H1 (cell line): ENCODE results near the gene DLGAP3. TPM values are rescaled to one million over a fixed set of nuclear protein-coding genes. Genes with fewer than 3 reads are reported as not detected.

ENCODE experiments used
- CTCF ChIA-PET: fragments of 300-600 bp; sonication (Branson Sonifier 250); formaldehyde crosslinking; loops from one replicate; lab custom pipeline; 2021; ENCODE audit not compliant: partially characterized antibody; lab: Charles Lee
- POLR2A ChIA-PET: fragments of 300-600 bp; sonication (Branson Sonifier 250); formaldehyde crosslinking; loops from one replicate; lab custom pipeline; 2021; ENCODE audit warnings: inconsistent platforms; ENCODE audit not compliant: partially characterized antibody; lab: Charles Lee
- DNase-seq, 2 experiments: peaks; one replicate each; pipeline versions ENCODE4 v3.0.0 to v3.0.0-alpha.2; 2010 to 2022; ENCODE audit warnings: low spot score in 2 of 2, low read depth in 1 of 2, mixed read lengths in 1 of 2
- FAIRE-seq: peaks from 2 replicates; lab custom pipeline; 2011; peaks lifted over from hg19 to GRCh38; lab: Jason Lieb, UNC
- H2AFZ ChIP-seq: 2 replicates; pipeline ENCODE4 v1.8.1; 2012; ENCODE audit warnings: low read length, inconsistent platforms
- H2AK5ac ChIP-seq: 2 replicates; pipeline ENCODE4 v1.6.1; 2013; ENCODE audit warnings: low read depth, low read length
- H2BK120ac ChIP-seq: replicated peaks from 2 replicates; pipeline ENCODE3; 2013; ENCODE audit warnings: low read depth, low read length, inconsistent platforms
- H2BK12ac ChIP-seq: 2 replicates; pipeline ENCODE4 v1.6.1; 2013; ENCODE audit warnings: low read depth, low read length
- H2BK15ac ChIP-seq: 2 replicates; pipeline ENCODE4 v1.6.1; 2013; ENCODE audit warnings: low read length
- H2BK20ac ChIP-seq: 2 replicates; pipeline ENCODE4 v1.6.1; 2013; ENCODE audit warnings: low read length
- H2BK5ac ChIP-seq: 2 replicates; pipeline ENCODE4 v1.6.1; 2013; ENCODE audit warnings: low read depth, low read length
- H3K14ac ChIP-seq: 2 replicates; pipeline ENCODE4 v1.6.1; 2013; ENCODE audit warnings: inconsistent platforms; ENCODE audit not compliant: insufficient read length
- H3K18ac ChIP-seq: 2 replicates; pipeline ENCODE4 v1.6.1; 2013; ENCODE audit warnings: low read length; ENCODE audit errors: extremely low read depth
- H3K23ac ChIP-seq: 2 replicates; pipeline ENCODE4 v1.6.1; 2013; ENCODE audit warnings: inconsistent platforms; ENCODE audit not compliant: insufficient read length
- H3K23me2 ChIP-seq: 2 replicates; pipeline ENCODE4 v1.6.1; 2013; ENCODE audit warnings: low read depth, low read length
- H3K27ac ChIP-seq: 2 replicates; pipeline ENCODE4 v1.6.1; 2011; ENCODE audit warnings: low read depth, low read length, inconsistent platforms
- H3K27me3 ChIP-seq, 4 experiments: replicated peaks in 1 of 4; 1 replicate in 1 of 4; 2 replicates in 3 of 4; pipeline versions ENCODE4 v1.6.1 to v1.8.1; 2011 to 2013; ENCODE audit warnings: low read length in 3 of 4, mild to moderate bottlenecking in 3 of 4, inconsistent platforms in 2 of 4, mixed read lengths in 2 of 4, moderate library complexity in 1 of 4; ENCODE audit not compliant: control insufficient read depth in 3 of 4, insufficient read depth in 3 of 4; ENCODE audit errors: extremely low read depth in 1 of 4
- H3K36me3 ChIP-seq, 4 experiments: 2 replicates each; pipeline versions ENCODE4 v1.6.1 to v1.8.1; 2011 to 2013; ENCODE audit warnings: mild to moderate bottlenecking in 4 of 4, low read length in 3 of 4, moderate library complexity in 2 of 4, control low read depth in 1 of 4, inconsistent platforms in 1 of 4; ENCODE audit not compliant: insufficient read depth in 4 of 4, control insufficient read depth in 2 of 4
- H3K4ac ChIP-seq: replicated peaks from 2 replicates; pipeline ENCODE3; 2013; ENCODE audit warnings: low read length, low read depth, mixed read lengths, inconsistent platforms; ENCODE audit not compliant: insufficient read length
- H3K4me1 ChIP-seq, 4 experiments: replicated peaks in 1 of 4; 1 replicate in 1 of 4; 2 replicates in 3 of 4; pipeline versions ENCODE4 v1.6.1 to v1.8.1; 2011 to 2013; ENCODE audit warnings: low read length in 3 of 4, inconsistent platforms in 2 of 4, mixed read lengths in 1 of 4; ENCODE audit not compliant: insufficient read depth in 4 of 4, control insufficient read depth in 3 of 4
- H3K4me2 ChIP-seq, 2 experiments: 2 replicates each; pipeline versions ENCODE4 v1.6.1 to v1.8.1; 2011 to 2013; ENCODE audit warnings: low read depth in 2 of 2, low read length in 2 of 2, control low read depth in 1 of 2, inconsistent platforms in 1 of 2, mild to moderate bottlenecking in 1 of 2; ENCODE audit not compliant: insufficient read depth in 1 of 2
- H3K4me3 ChIP-seq, 4 experiments: fragments of 200-600, 300-600 bp in 1 of 4; sonication (generic), shearing (Covaris generic), sonication (Bioruptor Twin) in 1 of 4; 2 replicates each; pipeline versions ENCODE4 v1.5.1 to v1.8.1; 2011 to 2016; ENCODE audit warnings: low read length in 4 of 4, low read depth in 3 of 4, control low read depth in 2 of 4, inconsistent platforms in 2 of 4, mild to moderate bottlenecking in 2 of 4, mixed read lengths in 1 of 4, moderate library complexity in 1 of 4; ENCODE audit not compliant: insufficient read depth in 2 of 4; ENCODE audit errors: extremely low read depth in 1 of 4
- H3K56ac ChIP-seq: replicated peaks from 2 replicates; pipeline ENCODE3; 2013; ENCODE audit warnings: low read depth, mild to moderate bottlenecking, mixed read lengths, low read length, inconsistent platforms; ENCODE audit not compliant: insufficient read length
- H3K79me1 ChIP-seq: 2 replicates; pipeline ENCODE4 v1.6.1; 2013; ENCODE audit warnings: low read depth, low read length, control low read depth
- H3K79me2 ChIP-seq, 2 experiments: 2 replicates each; pipeline versions ENCODE4 v1.6.1 to v1.8.1; 2012 to 2013; ENCODE audit warnings: low read length in 2 of 2, mild to moderate bottlenecking in 2 of 2, inconsistent platforms in 1 of 2; ENCODE audit not compliant: insufficient read depth in 2 of 2, control insufficient read depth in 1 of 2
- H3K9ac ChIP-seq, 4 experiments: replicated peaks in 1 of 4; 1 replicate in 1 of 4; 2 replicates in 3 of 4; pipeline versions ENCODE4 v1.6.1 to v1.8.1; 2011 to 2013; ENCODE audit warnings: low read depth in 3 of 4, low read length in 3 of 4, control low read depth in 2 of 4, mild to moderate bottlenecking in 2 of 4, moderate library complexity in 2 of 4, inconsistent platforms in 1 of 4; ENCODE audit errors: extremely low read depth in 1 of 4
- H3K9me3 ChIP-seq, 2 experiments: 2 replicates each; pipeline versions ENCODE4 v1.6.1 to v1.8.1; 2012 to 2013; ENCODE audit warnings: mild to moderate bottlenecking in 2 of 2, moderate library complexity in 2 of 2, control low read depth in 1 of 2, inconsistent platforms in 1 of 2, low read depth in 1 of 2, low read length in 1 of 2, mixed read lengths in 1 of 2; ENCODE audit not compliant: insufficient read depth in 2 of 2
- H4K20me1 ChIP-seq, 2 experiments: replicated peaks in 1 of 2; 2 replicates each; pipeline versions ENCODE3 to v1.8.1; 2011 to 2013; ENCODE audit warnings: inconsistent platforms in 2 of 2, low read length in 2 of 2, mild to moderate bottlenecking in 1 of 2; ENCODE audit not compliant: insufficient read depth in 2 of 2, control insufficient read depth in 1 of 2
- H4K5ac ChIP-seq: 2 replicates; pipeline ENCODE4 v1.6.1; 2013; ENCODE audit warnings: low read length, low read depth, mixed read lengths, inconsistent platforms; ENCODE audit not compliant: insufficient read length
- H4K8ac ChIP-seq: 2 replicates; pipeline ENCODE4 v1.8.0; 2013; ENCODE audit warnings: mild to moderate bottlenecking, moderate library complexity, low read length, inconsistent platforms; ENCODE audit not compliant: insufficient read depth; ENCODE audit errors: extremely low read depth
- H4K91ac ChIP-seq: replicated peaks from 2 replicates; pipeline ENCODE3; 2013; ENCODE audit warnings: low read length, mixed read lengths, inconsistent platforms; ENCODE audit not compliant: insufficient read length
- CBX5 ChIP-seq: fragments of 300-800, 300-1000 bp; sonication (generic); IDR thresholded peaks from 2 replicates; pipeline ENCODE4 v1.7.1; 2016; ENCODE audit warnings: antibody characterized with exemption, low read length, low read depth
- RAD21 ChIP-seq, 2 experiments: IDR thresholded peaks in 1 of 2; conservative IDR thresholded peaks in 1 of 2; 2 replicates each; pipeline ENCODE4 v1.6.1; 2011; ENCODE audit warnings: low read depth in 2 of 2, low read length in 2 of 2, improper control_type of control experiment in 1 of 2, inconsistent platforms in 1 of 2, mild to moderate bottlenecking in 1 of 2, moderate library complexity in 1 of 2
- TAF7 ChIP-seq: optimal IDR thresholded peaks from 2 replicates; pipeline ENCODE3; 2011; ENCODE audit warnings: low read depth, mild to moderate bottlenecking, inconsistent platforms, low read length, moderate library complexity, borderline replicate concordance
- ZNF274 ChIP-seq: IDR thresholded peaks from 2 replicates; pipeline ENCODE4 v1.7.0; 2012; ENCODE audit warnings: low read length, borderline replicate concordance; ENCODE audit errors: extremely low read depth
- WGBS, 2 experiments: shearing (Covaris generic) in 1 of 2; methylation state at CpG; one replicate each; pipeline versions ENCODE4 v1.1.6 to v1.1.7; 2013 to 2015; ENCODE audit warnings: low lambda C conversion rate in 2 of 2, mixed read lengths in 2 of 2, inconsistent platforms in 1 of 2, low coverage in 1 of 2, missing lambda C conversion rate in 1 of 2; ENCODE audit not compliant: insufficient replicate concordance in 2 of 2, insufficient coverage in 1 of 2, insufficient read length in 1 of 2; ENCODE audit errors: extremely low coverage in 1 of 2, missing lambda C conversion rate in 1 of 2; 5-methylcytosine and 5-hydroxymethylcytosine counted together
- polyA plus RNA-seq, 7 experiments: library from polyadenylated mRNA; depleted of rRNA in 3 of 7; stranded (reverse) in 5 of 7; unstranded in 2 of 7; fragments of >200 nt in 5 of 7; fragments of 200-250 nt in 2 of 7; gene quantifications; 1 replicate in 5 of 7; 2 replicates in 1 of 7; 4 replicates in 1 of 7; pipeline versions ENCODE4 v1.2.1 to v1.2.3, GENCODE V29; 2011 to 2013; ENCODE audit warnings: missing spikeins in 2 of 7, mixed read lengths in 2 of 7
- total RNA-seq: library from RNA; stranded (reverse); fragmentation: NEBNext Ultra II Directional; extraction: Animal tissue kit (Norgen Biotek cat#: 25700); gene quantifications from 2 replicates; pipeline ENCODE4 v1.2.1, GENCODE V29; 2021
- TF ChIP-seq, protein P1 (sequence below), 3 experiments: IDR thresholded peaks; 1 replicate in 2 of 3; 2 replicates in 1 of 3; pipeline versions ENCODE4 v1.5.1 to v1.6.1; 2011; ENCODE audit warnings: low read length in 3 of 3, mild to moderate bottlenecking in 3 of 3, inconsistent platforms in 2 of 3, low read depth in 1 of 3, moderate library complexity in 1 of 3; ENCODE audit not compliant: insufficient read depth in 1 of 3; ENCODE audit errors: control extremely low read depth in 1 of 3

DLGAP3 gene
- total and polyA plus RNA-seq, 2 of the 8 experiments (the other 6 are each of a cell fraction or from before 2014, with no cell fraction given), result 3.8 to 13.2 TPM

DNA sequence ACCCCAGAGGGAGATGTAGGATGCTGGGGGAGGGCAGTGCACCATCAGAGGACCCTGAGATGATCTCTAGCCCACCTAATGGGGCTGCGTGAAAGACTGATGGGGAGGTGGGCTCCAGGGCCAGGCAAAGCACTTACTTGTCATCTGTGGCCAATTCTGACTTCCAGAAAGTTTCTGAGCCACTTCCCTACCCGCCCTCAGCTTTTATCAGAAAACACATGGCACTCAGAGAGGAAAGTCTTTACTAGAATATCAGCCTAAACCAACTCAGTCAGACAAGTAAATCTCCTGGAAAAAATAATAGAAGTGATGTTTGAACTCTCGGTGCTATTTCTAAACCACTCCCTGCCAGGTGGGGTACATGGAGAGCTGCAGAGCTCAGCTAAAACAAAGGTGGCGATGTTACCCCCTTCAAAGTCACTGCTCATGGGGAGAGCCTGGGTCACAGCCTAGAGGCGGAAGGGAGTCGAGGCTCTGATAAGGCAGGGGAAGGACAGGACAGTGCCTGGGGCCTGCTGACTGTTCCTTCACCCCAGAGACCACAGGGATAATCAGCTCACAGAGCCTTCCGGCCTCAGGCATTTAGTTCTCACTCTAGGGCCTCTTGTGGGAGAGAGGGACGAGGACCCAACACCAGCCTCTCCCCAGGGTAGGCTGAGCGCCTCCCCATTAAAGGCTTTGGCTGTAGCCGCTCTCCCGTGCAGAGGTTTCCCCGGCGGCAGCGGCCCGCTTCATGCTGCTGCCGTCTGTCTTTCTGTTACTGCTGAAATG lies 84.1 kb downstream of the DLGAP3 start:
- FAIRE-seq, result no peak
- no peak overlapping the region for H3K56ac ChIP-seq
- peak overlapping the region; percentile 60; the same call in 1 of the 2 replicates for H2BK12ac ChIP-seq
- peak overlapping the region; percentile 29; the same call in 1 of the 2 replicates for H3K18ac ChIP-seq
- no peak overlapping the region for H3K14ac ChIP-seq
- peak overlapping the region; percentile 49 for H4K91ac ChIP-seq
- POLR2A ChIA-PET, result interaction anchor here (0.6 to 1.4 kb wide), 5 partner anchors 7 to 1152 kb away, joined by 3 to 6 read pairs (median 3); no protein-coding TSS in a partner anchor
- H3K23ac ChIP-seq, result no peak overlapping the region
- peak overlapping the region; percentile 91 for H2BK20ac ChIP-seq
- H3K79me2 ChIP-seq, result no peaks in the 10 kb centered on the region
- TF ChIP-seq CBX5, result no peak
- TF ChIP-seq RAD21 (IDR thresholded peaks at IDR 0.05 in 1 of 2, conservative IDR thresholded peaks at IDR 0.05 in 1 of 2; ENCODE audit: low read depth in 2 of 2, low read length in 2 of 2), result peak in 1 of 2 experiments; percentile 28; a peak in 1 of 4 replicates
- TF ChIP-seq, protein P1, sequence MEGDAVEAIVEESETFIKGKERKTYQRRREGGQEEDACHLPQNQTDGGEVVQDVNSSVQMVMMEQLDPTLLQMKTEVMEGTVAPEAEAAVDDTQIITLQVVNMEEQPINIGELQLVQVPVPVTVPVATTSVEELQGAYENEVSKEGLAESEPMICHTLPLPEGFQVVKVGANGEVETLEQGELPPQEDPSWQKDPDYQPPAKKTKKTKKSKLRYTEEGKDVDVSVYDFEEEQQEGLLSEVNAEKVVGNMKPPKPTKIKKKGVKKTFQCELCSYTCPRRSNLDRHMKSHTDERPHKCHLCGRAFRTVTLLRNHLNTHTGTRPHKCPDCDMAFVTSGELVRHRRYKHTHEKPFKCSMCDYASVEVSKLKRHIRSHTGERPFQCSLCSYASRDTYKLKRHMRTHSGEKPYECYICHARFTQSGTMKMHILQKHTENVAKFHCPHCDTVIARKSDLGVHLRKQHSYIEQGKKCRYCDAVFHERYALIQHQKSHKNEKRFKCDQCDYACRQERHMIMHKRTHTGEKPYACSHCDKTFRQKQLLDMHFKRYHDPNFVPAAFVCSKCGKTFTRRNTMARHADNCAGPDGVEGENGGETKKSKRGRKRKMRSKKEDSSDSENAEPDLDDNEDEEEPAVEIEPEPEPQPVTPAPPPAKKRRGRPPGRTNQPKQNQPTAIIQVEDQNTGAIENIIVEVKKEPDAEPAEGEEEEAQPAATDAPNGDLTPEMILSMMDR (IDR thresholded peaks at IDR 0.05; ENCODE audit: control extremely low read depth in 1 of 3, insufficient read depth in 1 of 3, low read depth in 1 of 3, low read length in 3 of 3), result peak in 2 of 3 experiments; percentile 29 to 51; a peak in 3 of 4 replicates
- no peak for TF ChIP-seq TAF7
- no peak for TF ChIP-seq ZNF274
- TF ChIP-seq, all 59 proteins: peak for 2
- H3K27me3 ChIP-seq, result no peaks in the 10 kb centered on the region
- H3K79me1 ChIP-seq, result no peaks in the 10 kb centered on the region
- no peak overlapping the region for H3K4ac ChIP-seq
- H3K9ac ChIP-seq, result no peak overlapping the region
- 87% methylated on average over 16 of the region's 16 CpGs; no CpG with 5 or more reads in 1 of the 2 experiments for WGBS, 2 experiments
- H3K4me3 ChIP-seq, result no peak overlapping the region
- peak overlapping the region; percentile 58; the same call in 1 of the 2 replicates for H2AK5ac ChIP-seq
- peaks cover 16 to 27% (median 18%) of the 10 kb centered on the region in 4 experiments for H3K4me1 ChIP-seq
- peak overlapping the region; percentile 77; the same call in 1 of the 2 replicates for H2BK5ac ChIP-seq
- H2BK15ac ChIP-seq, result no peak overlapping the region
- no peak for DNase-seq
- no peak overlapping the region for H2BK120ac ChIP-seq
- H3K9me3 ChIP-seq, result no peaks in the 10 kb centered on the region
- no peak overlapping the region for H3K27ac ChIP-seq
- no peaks in the 10 kb centered on the region for H4K20me1 ChIP-seq
- H3K23me2 ChIP-seq, result no peaks in the 10 kb centered on the region
- no peak overlapping the region for H4K5ac ChIP-seq
- H2AFZ ChIP-seq, result no peak overlapping the region
- CTCF ChIA-PET, result interaction anchor here (0.7 to 14.3 kb wide), 11 partner anchors 8 to 60 kb away, joined by 3 to 230 read pairs (median 5); partner anchors contain the start of genes GJA4 and SMIM12
- H3K4me2 ChIP-seq, result no peak overlapping the region; a peak in 1 of 4 replicates
- H3K36me3 ChIP-seq, result no peaks in the 10 kb centered on the region
- no peak overlapping the region; the same call in 1 of the 2 replicates for H4K8ac ChIP-seq
